ENCODE measurements around the gene DMBT1.

The DMBT1 gene

GRCh38 chr10:122548407-122549085 is 12.0 kb upstream of the DMBT1 start:
- no peak for DNase-seq (ENCODE audit: low read depth, low spot score)

DNA sequence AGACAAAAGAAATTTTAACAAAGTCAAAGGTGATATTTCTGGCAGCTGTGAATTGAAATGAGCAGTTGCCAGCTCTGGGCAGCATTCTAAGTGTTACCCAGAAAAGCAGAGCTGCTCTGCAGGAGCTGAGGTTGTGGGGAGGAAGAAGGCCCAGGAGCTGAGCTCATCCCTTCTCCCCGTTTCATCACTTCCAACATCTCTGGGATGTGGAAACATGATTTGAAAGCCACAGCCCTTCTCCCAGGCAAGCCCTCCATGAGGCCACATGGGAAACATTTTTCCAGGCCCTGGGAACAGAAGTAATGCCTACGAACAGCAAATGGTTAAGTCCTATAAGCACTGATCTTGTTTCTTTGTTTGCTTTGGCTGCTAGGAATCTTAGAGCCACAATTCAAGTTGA is 10.9 kb upstream of the DMBT1 start:
- DNase-seq (ENCODE audit: low read depth, low spot score), result no peak

DNA sequence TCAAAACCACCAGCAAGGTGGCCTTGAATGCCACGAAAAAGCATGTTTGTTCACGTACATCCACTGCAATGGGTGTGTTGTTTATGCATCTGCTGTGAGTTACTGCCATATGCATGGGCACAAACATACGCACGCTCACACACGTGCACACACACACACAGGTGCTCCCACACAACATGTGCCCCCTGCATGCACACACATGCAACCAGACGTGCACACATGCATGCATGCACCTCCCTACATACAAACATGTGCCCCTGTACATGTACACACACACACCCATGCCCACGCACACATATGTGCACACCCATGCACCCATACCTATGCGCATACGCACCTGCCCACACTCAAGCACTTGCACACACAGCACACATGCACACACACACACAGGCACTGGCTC is 10.1 kb upstream of the DMBT1 start:
- DNase-seq (ENCODE audit: low read depth, low spot score), result no peak

DNA sequence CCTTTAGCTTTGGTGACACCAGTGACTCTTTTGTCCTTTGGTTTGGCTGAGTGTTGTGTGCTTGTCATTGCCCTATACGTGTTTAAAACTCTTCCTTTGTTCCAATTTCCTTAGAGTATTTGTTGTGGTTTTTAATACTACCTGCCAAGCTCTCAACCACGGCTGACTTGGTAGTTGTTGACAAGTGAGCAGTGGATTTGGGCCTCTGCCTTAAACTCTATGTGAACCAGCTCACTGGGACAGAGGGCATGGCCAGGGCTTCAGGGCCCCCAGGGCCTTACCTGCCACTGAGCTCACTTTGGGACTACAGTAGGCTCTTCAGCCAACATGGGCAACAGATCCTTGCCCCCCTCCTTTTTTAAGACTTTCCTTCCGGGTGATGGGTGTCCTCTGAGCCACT is 9.6 kb upstream of the DMBT1 start:
- no peak for DNase-seq (ENCODE audit: low read depth, low spot score)

- DNase-seq (ENCODE audit: low read depth, low spot score), result no peak
Observed at GRCh38 chr10:122551450-122551849, 9.1 kb upstream of the DMBT1 start.

DNA sequence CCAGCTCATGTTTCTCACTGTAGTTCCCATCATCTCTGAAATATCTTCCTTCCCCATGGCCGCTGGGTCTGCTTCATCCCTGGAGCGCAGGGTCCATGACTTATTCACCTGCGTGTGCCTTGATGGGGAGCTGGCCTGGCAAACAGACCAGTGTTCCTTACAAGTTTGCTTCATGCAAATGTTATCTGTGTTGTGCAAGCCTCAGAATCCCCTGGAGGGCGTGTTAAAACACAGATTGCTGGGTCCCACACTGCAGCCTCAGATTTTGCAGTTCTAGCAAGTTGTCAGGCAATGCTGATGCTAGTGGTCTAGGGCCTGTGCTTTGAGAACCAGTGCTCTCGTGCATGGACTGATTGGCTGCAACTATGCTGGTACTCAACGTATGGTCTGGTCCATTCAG is 7.2 kb upstream of the DMBT1 start:
- DNase-seq (ENCODE audit: low read depth, low spot score), result no peak

DNA sequence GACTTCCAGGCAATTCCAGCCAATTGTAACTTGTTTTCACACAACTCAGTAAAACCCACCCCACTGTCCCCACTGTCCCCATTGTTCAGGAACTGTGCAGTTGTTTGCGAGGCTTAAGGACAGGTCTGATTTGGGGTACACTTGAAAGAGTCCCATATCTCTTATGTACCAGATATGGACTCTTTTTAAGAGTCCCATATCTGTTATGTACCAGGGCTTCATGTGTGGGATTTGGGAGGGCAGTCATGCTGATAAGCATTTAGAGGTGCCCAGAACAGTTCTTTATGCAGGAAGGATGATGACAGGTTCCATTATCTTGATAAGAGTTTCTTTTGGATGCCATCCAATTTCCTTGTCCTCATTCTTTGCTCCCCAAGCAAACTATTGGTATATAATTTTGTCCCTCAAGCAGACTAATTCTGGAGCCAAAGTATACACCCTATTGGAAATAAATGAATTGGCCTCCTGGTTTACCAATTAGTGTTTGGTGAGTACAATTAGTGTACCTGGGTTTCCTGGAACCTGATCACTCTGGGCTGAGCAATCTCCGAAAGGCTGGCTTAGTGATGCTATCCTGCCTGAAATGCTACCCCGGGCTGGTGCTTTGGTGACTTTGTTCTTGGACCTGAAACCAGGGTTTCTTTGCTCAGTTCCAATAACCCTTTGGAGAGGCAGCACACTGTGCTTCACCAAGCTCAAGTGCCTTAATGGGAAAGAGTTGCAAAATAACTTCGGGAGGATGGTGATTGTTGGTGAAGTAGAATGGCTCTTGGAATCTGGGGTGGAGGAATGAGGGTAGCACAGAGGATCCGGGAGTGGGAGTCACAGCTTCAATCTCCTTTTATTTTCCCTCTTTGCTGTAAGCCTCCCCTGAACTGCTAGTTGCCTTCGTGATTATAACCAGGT is 6.2 kb upstream of the DMBT1 start:
- no peak for DNase-seq (ENCODE audit: low read depth, low spot score)

DNA sequence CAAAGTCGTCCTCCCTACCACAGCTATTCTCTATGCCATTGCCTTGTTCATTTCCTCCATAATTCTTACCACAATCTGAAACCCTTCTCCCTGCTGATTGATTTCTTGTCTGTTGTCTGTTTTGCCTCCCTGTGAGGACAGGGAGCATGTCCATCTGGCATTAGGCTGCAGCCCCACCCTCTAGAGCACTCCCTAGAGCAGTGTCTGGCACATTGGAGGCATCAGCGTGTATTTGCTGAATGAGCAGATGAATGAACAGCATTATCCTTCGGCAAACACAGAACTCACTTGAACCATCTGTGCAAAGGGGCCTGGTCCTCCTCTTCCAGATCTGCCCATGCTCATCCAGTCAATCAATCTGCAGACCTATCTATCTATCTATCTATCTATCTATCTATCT is 5.1 kb upstream of the DMBT1 start:
- no peak for DNase-seq (ENCODE audit: low read depth, low spot score)

DNA sequence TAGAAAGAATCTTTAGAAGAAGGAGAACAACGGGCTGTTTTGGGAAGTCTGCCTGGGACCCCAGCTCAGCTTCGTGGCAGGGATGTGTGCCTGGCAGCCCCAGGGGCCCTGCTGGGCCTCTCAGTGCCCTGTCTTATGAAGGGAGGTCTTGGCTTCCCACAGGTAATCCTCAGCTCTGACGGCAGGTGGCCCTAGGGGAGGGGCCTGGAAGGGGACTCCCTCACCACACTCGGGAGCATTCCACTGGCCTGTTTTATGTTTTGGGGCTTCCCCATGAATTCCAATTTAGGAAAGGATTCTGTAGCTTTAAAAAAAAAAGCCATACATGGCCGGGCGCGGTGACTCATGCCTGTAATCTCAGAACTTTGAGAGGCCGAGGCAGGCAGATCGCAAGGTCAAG is 3.0 kb upstream of the DMBT1 start:
- no peak for DNase-seq (ENCODE audit: low read depth, low spot score)

DNA sequence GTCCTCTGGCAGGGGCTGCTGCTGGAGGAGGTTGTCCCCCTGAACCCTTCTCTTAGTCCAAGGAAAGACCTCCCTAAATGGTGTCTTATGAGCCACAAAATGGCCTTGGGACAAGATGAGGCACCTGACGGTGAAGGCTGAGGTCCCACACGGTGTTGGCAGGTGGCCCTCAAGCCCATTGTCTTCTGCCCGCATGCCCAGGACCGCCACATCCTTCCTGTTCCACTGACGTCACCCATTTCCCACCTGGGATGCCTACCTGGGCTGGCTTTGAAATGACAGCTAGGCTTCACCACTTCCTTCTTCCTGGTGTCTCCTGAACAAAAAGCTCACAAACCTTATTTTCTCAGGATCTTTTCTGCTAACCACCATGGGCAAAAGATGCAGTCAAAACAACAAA is 2.1 kb upstream of the DMBT1 start:
- DNase-seq (ENCODE audit: low read depth, low spot score), result no peak

GRCh38 chr10:122559228-122559627 is 1.3 kb upstream of the DMBT1 start:
- no peak for DNase-seq (ENCODE audit: low read depth, low spot score)

DNA sequence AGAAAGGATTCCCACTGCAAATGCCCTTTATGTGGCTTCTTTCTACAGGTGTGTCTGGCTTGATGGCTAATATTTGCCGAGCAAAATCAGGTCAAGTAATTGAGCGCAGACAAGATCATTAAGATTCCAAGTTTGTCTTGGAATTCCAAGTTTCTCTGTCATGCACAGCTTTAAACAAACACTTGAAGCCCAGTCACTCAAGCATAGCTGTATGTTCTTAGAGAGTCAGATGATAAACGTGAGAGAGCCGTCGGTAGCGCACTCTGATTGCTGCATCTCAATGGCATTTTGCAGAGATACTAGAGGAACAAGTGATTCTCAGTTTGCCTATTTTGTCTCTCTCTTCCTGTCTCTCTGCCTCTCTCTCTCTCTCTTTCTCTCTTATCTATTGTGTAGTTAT is 658 bp downstream of the DMBT1 start:
- no peak for DNase-seq (ENCODE audit: low read depth, low spot score)

GRCh38 chr10:122561792-122562191 is 1.2 kb downstream of the DMBT1 start:
- DNase-seq (ENCODE audit: low read depth, low spot score), result no peak

GRCh38 chr10:122564980-122565379 is 4.4 kb downstream of the DMBT1 start:
- no peak for DNase-seq (ENCODE audit: low read depth, low spot score)

GRCh38 chr10:122565766-122566206 is 5.2 kb downstream of the DMBT1 start:
- no peak for DNase-seq (ENCODE audit: low read depth, low spot score)

DNA sequence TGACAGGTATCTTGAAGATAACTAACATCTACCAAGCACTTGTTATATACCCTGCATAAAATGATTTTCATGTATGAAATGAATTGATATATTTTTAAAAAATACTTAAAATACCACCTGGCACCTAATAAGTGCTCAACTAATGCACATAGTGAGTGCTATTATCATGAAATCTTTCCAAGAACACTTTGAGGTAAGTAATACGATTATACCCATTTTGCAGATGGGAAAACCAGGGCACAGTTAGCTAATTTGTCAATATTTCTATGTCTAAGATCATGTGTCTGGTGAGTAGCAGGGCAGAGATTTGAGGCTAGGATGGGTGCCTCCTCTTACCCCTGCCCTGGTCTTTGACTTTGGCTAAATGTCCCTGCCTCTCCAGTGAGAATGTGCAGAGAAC is 6.1 kb downstream of the DMBT1 start:
- DNase-seq (ENCODE audit: low read depth, low spot score), result no peak

DNA sequence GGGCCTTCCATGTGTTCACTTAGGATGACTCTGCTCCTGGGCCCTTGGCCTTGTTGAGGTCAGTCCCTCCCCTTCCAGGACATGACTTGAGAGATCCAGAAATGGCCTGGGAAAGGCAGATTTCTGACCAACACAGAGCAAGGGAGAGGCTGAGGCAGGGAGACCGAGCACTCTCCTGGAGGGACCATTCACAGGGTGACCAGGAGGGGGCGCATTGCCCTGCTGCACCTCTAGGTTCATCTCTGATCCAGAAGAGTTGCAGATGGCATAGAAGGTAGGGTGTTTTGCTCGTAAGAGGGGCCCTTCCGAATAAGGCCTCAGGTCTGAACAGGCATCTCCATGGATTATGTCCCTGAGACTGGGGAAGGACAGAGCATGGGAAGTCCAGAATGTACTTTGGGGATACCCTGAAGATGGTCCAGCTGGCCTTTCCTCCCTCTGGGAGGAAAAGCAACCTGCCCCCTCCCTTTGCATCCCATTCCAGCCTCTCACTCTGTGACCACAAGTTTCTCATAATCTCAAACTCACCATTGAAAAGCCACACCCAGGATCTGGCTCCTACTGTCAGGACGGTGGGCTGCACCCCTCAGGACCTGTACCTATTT is 6.6 kb downstream of the DMBT1 start:
- DNase-seq (ENCODE audit: low read depth, low spot score), result no peak

DNA sequence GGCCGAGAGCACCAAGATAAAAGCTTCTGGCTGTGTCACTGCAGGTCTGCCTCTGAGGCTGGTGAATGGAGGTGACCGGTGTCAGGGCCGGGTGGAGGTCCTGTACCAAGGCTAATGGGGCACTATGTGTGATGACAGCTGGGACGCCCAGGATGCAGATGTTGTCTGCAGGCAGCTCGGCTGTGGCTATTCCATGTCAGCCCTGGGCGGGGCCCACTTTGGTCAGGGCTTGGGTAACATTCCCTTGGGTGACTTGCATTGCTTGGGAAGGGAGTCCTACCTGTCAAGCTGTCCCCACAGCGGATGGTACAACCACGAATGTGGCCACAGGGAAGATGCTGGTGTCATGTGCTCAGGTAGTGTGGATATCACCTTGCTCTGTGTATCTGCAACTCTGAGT is 8.0 kb downstream of the DMBT1 start:
- no peak for DNase-seq (ENCODE audit: low read depth, low spot score)

DNA sequence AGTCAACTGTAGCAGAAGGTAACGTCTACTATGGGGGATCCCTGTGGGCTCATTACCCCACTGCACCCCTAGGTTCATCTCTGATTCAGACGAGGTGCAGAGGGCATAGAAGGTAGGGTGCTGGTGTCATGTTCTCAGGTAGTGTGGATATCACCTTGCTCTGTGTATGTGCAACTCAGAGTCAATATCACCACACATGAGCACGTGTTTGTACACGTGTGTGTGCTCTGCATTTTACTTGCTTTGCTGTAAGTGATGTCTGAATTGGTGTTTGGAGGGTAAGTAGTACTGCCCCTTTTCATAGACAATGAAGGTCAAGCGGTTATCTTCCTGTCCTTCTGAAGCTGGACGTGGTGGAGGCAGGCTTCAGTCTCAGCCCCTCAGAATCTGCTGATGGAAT is 10.4 kb downstream of the DMBT1 start:
- DNase-seq (ENCODE audit: low read depth, low spot score), result no peak

- no peak for DNase-seq (ENCODE audit: low read depth, low spot score)
Observed at GRCh38 chr10:122571892-122572291, 11.3 kb downstream of the DMBT1 start.

DNA sequence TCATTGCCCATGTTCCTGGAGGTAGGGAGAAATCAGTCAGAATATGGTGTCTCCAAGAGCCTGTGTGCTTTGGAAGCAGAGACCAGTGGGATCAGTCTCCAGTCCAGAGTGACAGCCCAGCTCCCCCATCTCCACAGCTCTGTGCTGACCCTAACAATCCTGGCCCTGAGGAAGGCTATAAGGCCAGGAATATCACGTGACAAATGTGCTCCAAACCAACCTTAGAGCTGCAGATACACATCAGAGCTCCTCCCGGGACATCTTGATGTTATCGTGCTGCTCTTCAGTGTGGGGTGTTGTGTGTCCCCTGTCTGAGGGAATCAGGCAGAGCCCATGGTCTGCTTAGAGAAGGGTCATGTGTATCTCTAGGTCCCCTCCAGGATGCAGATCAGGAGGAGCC is 15.2 kb downstream of the DMBT1 start:
- no peak for DNase-seq (ENCODE audit: low read depth, low spot score)

DNA sequence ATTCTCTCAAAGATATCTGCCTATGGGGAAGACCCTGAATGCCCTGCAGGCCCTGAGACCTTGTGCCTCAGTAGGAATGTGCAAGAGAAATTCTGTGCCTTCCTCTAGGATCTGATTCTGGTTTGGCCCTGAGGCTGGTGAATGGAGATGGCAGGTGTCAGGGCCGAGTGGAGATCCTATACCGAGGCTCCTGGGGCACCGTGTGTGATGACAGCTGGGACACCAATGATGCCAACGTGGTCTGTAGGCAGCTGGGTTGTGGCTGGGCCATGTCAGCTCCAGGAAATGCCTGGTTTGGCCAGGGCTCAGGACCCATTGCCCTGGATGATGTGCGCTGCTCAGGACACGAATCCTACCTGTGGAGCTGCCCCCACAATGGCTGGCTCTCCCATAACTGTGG is 15.7 kb downstream of the DMBT1 start:
- no peak for DNase-seq (ENCODE audit: low read depth, low spot score)
